H1 (cell line): ENCODE data around the gene BCAP31. TPM values are rescaled to one million over a fixed set of nuclear protein-coding genes. Genes with fewer than 3 reads are reported as not detected.

Experiments used
- CTCF ChIA-PET: fragments of 300-600 bp; sonication (Branson Sonifier 250); formaldehyde crosslinking; loops from one replicate; lab custom pipeline; 2021; ENCODE audit not compliant: partially characterized antibody; lab: Charles Lee
- POLR2A ChIA-PET: fragments of 300-600 bp; sonication (Branson Sonifier 250); formaldehyde crosslinking; loops from one replicate; lab custom pipeline; 2021; ENCODE audit warnings: inconsistent platforms; ENCODE audit not compliant: partially characterized antibody; lab: Charles Lee
- DNase-seq, 2 experiments: peaks; one replicate each; pipeline versions ENCODE4 v3.0.0 to v3.0.0-alpha.2; 2010 to 2022; ENCODE audit warnings: low spot score in 2 of 2, low read depth in 1 of 2, mixed read lengths in 1 of 2
- FAIRE-seq: peaks from 2 replicates; lab custom pipeline; 2011; peaks lifted over from hg19 to GRCh38; lab: Jason Lieb, UNC
- H2AFZ ChIP-seq: 2 replicates; pipeline ENCODE4 v1.8.1; 2012; ENCODE audit warnings: low read length, inconsistent platforms
- H2AK5ac ChIP-seq: 2 replicates; pipeline ENCODE4 v1.6.1; 2013; ENCODE audit warnings: low read depth, low read length
- H2BK120ac ChIP-seq: replicated peaks from 2 replicates; pipeline ENCODE3; 2013; ENCODE audit warnings: low read depth, low read length, inconsistent platforms
- H2BK12ac ChIP-seq: 2 replicates; pipeline ENCODE4 v1.6.1; 2013; ENCODE audit warnings: low read depth, low read length
- H2BK15ac ChIP-seq: 2 replicates; pipeline ENCODE4 v1.6.1; 2013; ENCODE audit warnings: low read length
- H2BK20ac ChIP-seq: 2 replicates; pipeline ENCODE4 v1.6.1; 2013; ENCODE audit warnings: low read length
- H2BK5ac ChIP-seq: 2 replicates; pipeline ENCODE4 v1.6.1; 2013; ENCODE audit warnings: low read depth, low read length
- H3K14ac ChIP-seq: 2 replicates; pipeline ENCODE4 v1.6.1; 2013; ENCODE audit warnings: inconsistent platforms; ENCODE audit not compliant: insufficient read length
- H3K18ac ChIP-seq: 2 replicates; pipeline ENCODE4 v1.6.1; 2013; ENCODE audit warnings: low read length; ENCODE audit errors: extremely low read depth
- H3K23ac ChIP-seq: 2 replicates; pipeline ENCODE4 v1.6.1; 2013; ENCODE audit warnings: inconsistent platforms; ENCODE audit not compliant: insufficient read length
- H3K23me2 ChIP-seq: 2 replicates; pipeline ENCODE4 v1.6.1; 2013; ENCODE audit warnings: low read depth, low read length
- H3K27ac ChIP-seq: 2 replicates; pipeline ENCODE4 v1.6.1; 2011; ENCODE audit warnings: low read depth, low read length, inconsistent platforms
- H3K27me3 ChIP-seq, 4 experiments: replicated peaks in 1 of 4; 1 replicate in 1 of 4; 2 replicates in 3 of 4; pipeline versions ENCODE4 v1.6.1 to v1.8.1; 2011 to 2013; ENCODE audit warnings: low read length in 3 of 4, mild to moderate bottlenecking in 3 of 4, inconsistent platforms in 2 of 4, mixed read lengths in 2 of 4, moderate library complexity in 1 of 4; ENCODE audit not compliant: control insufficient read depth in 3 of 4, insufficient read depth in 3 of 4; ENCODE audit errors: extremely low read depth in 1 of 4
- H3K36me3 ChIP-seq, 4 experiments: 2 replicates each; pipeline versions ENCODE4 v1.6.1 to v1.8.1; 2011 to 2013; ENCODE audit warnings: mild to moderate bottlenecking in 4 of 4, low read length in 3 of 4, moderate library complexity in 2 of 4, control low read depth in 1 of 4, inconsistent platforms in 1 of 4; ENCODE audit not compliant: insufficient read depth in 4 of 4, control insufficient read depth in 2 of 4
- H3K4ac ChIP-seq: replicated peaks from 2 replicates; pipeline ENCODE3; 2013; ENCODE audit warnings: low read length, low read depth, mixed read lengths, inconsistent platforms; ENCODE audit not compliant: insufficient read length
- H3K4me1 ChIP-seq, 4 experiments: replicated peaks in 1 of 4; 1 replicate in 1 of 4; 2 replicates in 3 of 4; pipeline versions ENCODE4 v1.6.1 to v1.8.1; 2011 to 2013; ENCODE audit warnings: low read length in 3 of 4, inconsistent platforms in 2 of 4, mixed read lengths in 1 of 4; ENCODE audit not compliant: insufficient read depth in 4 of 4, control insufficient read depth in 3 of 4
- H3K4me2 ChIP-seq, 2 experiments: 2 replicates each; pipeline versions ENCODE4 v1.6.1 to v1.8.1; 2011 to 2013; ENCODE audit warnings: low read depth in 2 of 2, low read length in 2 of 2, control low read depth in 1 of 2, inconsistent platforms in 1 of 2, mild to moderate bottlenecking in 1 of 2; ENCODE audit not compliant: insufficient read depth in 1 of 2
- H3K4me3 ChIP-seq, 4 experiments: fragments of 200-600, 300-600 bp in 1 of 4; sonication (generic), shearing (Covaris generic), sonication (Bioruptor Twin) in 1 of 4; 2 replicates each; pipeline versions ENCODE4 v1.5.1 to v1.8.1; 2011 to 2016; ENCODE audit warnings: low read length in 4 of 4, low read depth in 3 of 4, control low read depth in 2 of 4, inconsistent platforms in 2 of 4, mild to moderate bottlenecking in 2 of 4, mixed read lengths in 1 of 4, moderate library complexity in 1 of 4; ENCODE audit not compliant: insufficient read depth in 2 of 4; ENCODE audit errors: extremely low read depth in 1 of 4
- H3K56ac ChIP-seq: replicated peaks from 2 replicates; pipeline ENCODE3; 2013; ENCODE audit warnings: low read depth, mild to moderate bottlenecking, mixed read lengths, low read length, inconsistent platforms; ENCODE audit not compliant: insufficient read length
- H3K79me1 ChIP-seq: 2 replicates; pipeline ENCODE4 v1.6.1; 2013; ENCODE audit warnings: low read depth, low read length, control low read depth
- H3K79me2 ChIP-seq, 2 experiments: 2 replicates each; pipeline versions ENCODE4 v1.6.1 to v1.8.1; 2012 to 2013; ENCODE audit warnings: low read length in 2 of 2, mild to moderate bottlenecking in 2 of 2, inconsistent platforms in 1 of 2; ENCODE audit not compliant: insufficient read depth in 2 of 2, control insufficient read depth in 1 of 2
- H3K9ac ChIP-seq, 4 experiments: replicated peaks in 1 of 4; 1 replicate in 1 of 4; 2 replicates in 3 of 4; pipeline versions ENCODE4 v1.6.1 to v1.8.1; 2011 to 2013; ENCODE audit warnings: low read depth in 3 of 4, low read length in 3 of 4, control low read depth in 2 of 4, mild to moderate bottlenecking in 2 of 4, moderate library complexity in 2 of 4, inconsistent platforms in 1 of 4; ENCODE audit errors: extremely low read depth in 1 of 4
- H3K9me3 ChIP-seq, 2 experiments: 2 replicates each; pipeline versions ENCODE4 v1.6.1 to v1.8.1; 2012 to 2013; ENCODE audit warnings: mild to moderate bottlenecking in 2 of 2, moderate library complexity in 2 of 2, control low read depth in 1 of 2, inconsistent platforms in 1 of 2, low read depth in 1 of 2, low read length in 1 of 2, mixed read lengths in 1 of 2; ENCODE audit not compliant: insufficient read depth in 2 of 2
- H4K20me1 ChIP-seq, 2 experiments: replicated peaks in 1 of 2; 2 replicates each; pipeline versions ENCODE3 to v1.8.1; 2011 to 2013; ENCODE audit warnings: inconsistent platforms in 2 of 2, low read length in 2 of 2, mild to moderate bottlenecking in 1 of 2; ENCODE audit not compliant: insufficient read depth in 2 of 2, control insufficient read depth in 1 of 2
- H4K5ac ChIP-seq: 2 replicates; pipeline ENCODE4 v1.6.1; 2013; ENCODE audit warnings: low read length, low read depth, mixed read lengths, inconsistent platforms; ENCODE audit not compliant: insufficient read length
- H4K8ac ChIP-seq: 2 replicates; pipeline ENCODE4 v1.8.0; 2013; ENCODE audit warnings: mild to moderate bottlenecking, moderate library complexity, low read length, inconsistent platforms; ENCODE audit not compliant: insufficient read depth; ENCODE audit errors: extremely low read depth
- H4K91ac ChIP-seq: replicated peaks from 2 replicates; pipeline ENCODE3; 2013; ENCODE audit warnings: low read length, mixed read lengths, inconsistent platforms; ENCODE audit not compliant: insufficient read length
- ATF3 ChIP-seq: IDR thresholded peaks from 2 replicates; pipeline ENCODE4 v1.6.1; 2011; ENCODE audit warnings: low read depth, mild to moderate bottlenecking, low read length; ENCODE audit not compliant: insufficient read depth
- BCL11A ChIP-seq, 2 experiments: IDR thresholded peaks; one replicate each; pipeline ENCODE4 v1.6.1; 2011; ENCODE audit warnings: low read depth in 2 of 2, low read length in 2 of 2, mild to moderate bottlenecking in 2 of 2
- FOSL1 ChIP-seq: IDR thresholded peaks from 2 replicates; pipeline ENCODE4 v1.6.1; 2011; ENCODE audit warnings: mild to moderate bottlenecking, low read depth, low read length, moderate library complexity; ENCODE audit not compliant: insufficient read depth
- GABPA ChIP-seq: IDR thresholded peaks from 2 replicates; pipeline ENCODE4 v1.6.1; 2011; ENCODE audit warnings: mild to moderate bottlenecking, low read length, moderate library complexity, borderline replicate concordance; ENCODE audit not compliant: insufficient read depth
- NRF1 ChIP-seq: IDR thresholded peaks from 2 replicates; pipeline ENCODE4 v1.6.1; 2011; ENCODE audit warnings: mild to moderate bottlenecking, low read depth, low read length, improper control_type of control experiment
- RBBP5 ChIP-seq: IDR thresholded peaks from 2 replicates; pipeline ENCODE4 v1.7.1; 2012; ENCODE audit warnings: low read depth, mild to moderate bottlenecking, inconsistent platforms, low read length, moderate library complexity, borderline replicate concordance
- SIRT6 ChIP-seq: IDR thresholded peaks from one replicate; pipeline ENCODE4 v1.7.1; 2012; ENCODE audit warnings: low read length, inconsistent platforms
- SRF ChIP-seq: IDR thresholded peaks from 2 replicates; pipeline ENCODE4 v1.6.1; 2011; ENCODE audit warnings: mild to moderate bottlenecking, low read depth, low read length, moderate library complexity
- SUZ12 ChIP-seq: fragments of 200-600 bp; sonication (generic); IDR thresholded peaks from 2 replicates; pipeline ENCODE4 v1.6.1; 2012; ENCODE audit warnings: mild to moderate bottlenecking, inconsistent platforms, low read length, moderate library complexity, mixed read lengths
- TAF7 ChIP-seq: optimal IDR thresholded peaks from 2 replicates; pipeline ENCODE3; 2011; ENCODE audit warnings: low read depth, mild to moderate bottlenecking, inconsistent platforms, low read length, moderate library complexity, borderline replicate concordance
- TEAD4 ChIP-seq: IDR thresholded peaks from 2 replicates; pipeline ENCODE4 v1.6.1; 2012; ENCODE audit warnings: low read depth, low read length, inconsistent platforms, mixed read lengths
- WGBS, 2 experiments: shearing (Covaris generic) in 1 of 2; methylation state at CpG; one replicate each; pipeline versions ENCODE4 v1.1.6 to v1.1.7; 2013 to 2015; ENCODE audit warnings: low lambda C conversion rate in 2 of 2, mixed read lengths in 2 of 2, inconsistent platforms in 1 of 2, low coverage in 1 of 2, missing lambda C conversion rate in 1 of 2; ENCODE audit not compliant: insufficient replicate concordance in 2 of 2, insufficient coverage in 1 of 2, insufficient read length in 1 of 2; ENCODE audit errors: extremely low coverage in 1 of 2, missing lambda C conversion rate in 1 of 2; 5-methylcytosine and 5-hydroxymethylcytosine counted together
- polyA plus RNA-seq, 7 experiments: library from polyadenylated mRNA; depleted of rRNA in 3 of 7; stranded (reverse) in 5 of 7; unstranded in 2 of 7; fragments of >200 nt in 5 of 7; fragments of 200-250 nt in 2 of 7; gene quantifications; 1 replicate in 5 of 7; 2 replicates in 1 of 7; 4 replicates in 1 of 7; pipeline versions ENCODE4 v1.2.1 to v1.2.3, GENCODE V29; 2011 to 2013; ENCODE audit warnings: missing spikeins in 2 of 7, mixed read lengths in 2 of 7
- total RNA-seq: library from RNA; stranded (reverse); fragmentation: NEBNext Ultra II Directional; extraction: Animal tissue kit (Norgen Biotek cat#: 25700); gene quantifications from 2 replicates; pipeline ENCODE4 v1.2.1, GENCODE V29; 2021

Gene BCAP31
- total and polyA plus RNA-seq, 2 of the 8 experiments (the other 6 are each of a cell fraction or from before 2014, with no cell fraction given): 136 to 159 TPM

GRCh38 chrX:153665726-153666306, 58.4 kb downstream of the BCAP31 start:
- no peak overlapping the region for H4K91ac ChIP-seq
- WGBS, 2 experiments: 79% methylated on average over 2 of the region's 9 CpGs; no CpG with 5 or more reads in 1 of the 2 experiments
- no peak overlapping the region for H4K5ac ChIP-seq
- H3K23ac ChIP-seq: no peak overlapping the region
- no peaks in the 10 kb centered on the region for H3K79me1 ChIP-seq
- H2AK5ac ChIP-seq: no peak overlapping the region
- no peaks in the 10 kb centered on the region for H3K23me2 ChIP-seq
- no peak for DNase-seq
- no peak overlapping the region for H2BK15ac ChIP-seq
- no peak overlapping the region for H3K18ac ChIP-seq
- H3K79me2 ChIP-seq: no peaks in the 10 kb centered on the region
- H3K9ac ChIP-seq: no peak overlapping the region
- no peaks in the 10 kb centered on the region for H4K20me1 ChIP-seq
- no peaks in the 10 kb centered on the region for H3K9me3 ChIP-seq
- H2BK20ac ChIP-seq: no peak overlapping the region
- no peak overlapping the region for H3K14ac ChIP-seq
- no peak overlapping the region for H2BK12ac ChIP-seq
- H2AFZ ChIP-seq: no peak overlapping the region
- H3K27me3 ChIP-seq: no peaks in the 10 kb centered on the region
- no peak overlapping the region for H3K4ac ChIP-seq
- no peak overlapping the region for H2BK5ac ChIP-seq
- FAIRE-seq: no peak
- no peak overlapping the region for H3K4me3 ChIP-seq
- CTCF ChIA-PET: interaction anchor here (0.6 to 28.7 kb wide), 13 partner anchors 21 to 126 kb away, joined by 3 to 408 read pairs (median 3); partner anchors contain the start of gene DUSP9
- no peaks in the 10 kb centered on the region for H3K36me3 ChIP-seq
- H4K8ac ChIP-seq: no peak overlapping the region
- no peak overlapping the region for H3K27ac ChIP-seq
- POLR2A ChIA-PET: interaction anchor here (0.6 kb wide), 1 partner anchor 40 kb away, joined by 4 read pairs; no protein-coding TSS in a partner anchor
- no peak for TF ChIP-seq RBBP5
- no peak for TF ChIP-seq ATF3
- TF ChIP-seq TEAD4: no peak
- TF ChIP-seq SUZ12: no peak
- no peak for TF ChIP-seq FOSL1
- no peak for TF ChIP-seq SIRT6
- no peak for TF ChIP-seq SRF
- no peak for TF ChIP-seq TAF7
- TF ChIP-seq BCL11A (IDR thresholded peaks at IDR 0.05; ENCODE audit: low read depth in 2 of 2, low read length in 2 of 2): no peak
- no peak for TF ChIP-seq GABPA
- TF ChIP-seq NRF1: no peak
- no peak overlapping the region for H3K56ac ChIP-seq
- H3K4me2 ChIP-seq: no peak overlapping the region
- no peak overlapping the region for H2BK120ac ChIP-seq
- H3K4me1 ChIP-seq: no peaks in the 10 kb centered on the region
